OCI-LY3 (cell line): ENCODE results near the gene ARHGEF6.

Source experiments
- CTCF ChIP-seq: fragments of 200-600, 300-600 bp; sonication (generic); IDR thresholded peaks from 2 replicates; pipeline ENCODE4 v1.5.1; 2014; ENCODE audit warnings: antibody characterized with exemption, low read length, low read depth
- EZH2phosphoT487 ChIP-seq: fragments of 200-600 bp; shearing (Covaris generic); IDR thresholded peaks from 2 replicates; pipeline ENCODE4 v1.6.1; 2018; ENCODE audit warnings: antibody characterized with exemption, mixed run types, low read depth

- TF ChIP-seq CTCF: no peak
- no peak for TF ChIP-seq EZH2phosphoT487
Measured at GRCh38 chrX:136692271-136692670, 88.5 kb downstream of the ARHGEF6 start.
